NOMO-1 treated with DMSO at 0.1 percent for 48 hours (cell line): ENCODE measurements around the gene OIT3.

ENCODE experiments used
- DNase-seq: peaks from one replicate; lab custom pipeline; 2025; ENCODE audit not compliant: unreplicated experiment; lab: John Stamatoyannopoulos, UW

The OIT3 gene

GRCh38 chr10:72948762-72949161 is 55.2 kb downstream of the OIT3 start:
- no peak for DNase-seq

DNA sequence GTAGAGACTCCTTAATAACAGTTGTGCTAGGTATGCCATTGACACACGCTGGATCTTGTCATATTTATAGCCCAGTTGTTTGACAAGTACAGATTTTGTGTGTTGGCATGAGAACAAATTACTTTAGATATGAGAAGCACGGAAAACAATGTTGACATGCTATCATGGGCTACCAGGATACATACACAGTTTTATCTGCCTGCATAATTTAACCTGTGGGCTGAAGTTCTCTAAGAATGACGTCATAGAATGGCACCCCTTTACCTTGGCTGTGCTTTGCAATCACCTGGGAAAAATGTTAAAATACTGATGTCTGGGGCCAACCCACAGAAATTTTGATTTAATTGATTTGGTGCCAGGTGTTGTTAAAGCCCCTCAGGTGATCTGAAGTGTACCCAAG is 58.2 kb downstream of the OIT3 start:
- DNase-seq: no peak

- no peak for DNase-seq
Observed at GRCh38 chr10:72952189-72952588, 58.6 kb downstream of the OIT3 start.

- no peak for DNase-seq
Observed at GRCh38 chr10:72952642-72953158, 59.2 kb downstream of the OIT3 start.

DNA sequence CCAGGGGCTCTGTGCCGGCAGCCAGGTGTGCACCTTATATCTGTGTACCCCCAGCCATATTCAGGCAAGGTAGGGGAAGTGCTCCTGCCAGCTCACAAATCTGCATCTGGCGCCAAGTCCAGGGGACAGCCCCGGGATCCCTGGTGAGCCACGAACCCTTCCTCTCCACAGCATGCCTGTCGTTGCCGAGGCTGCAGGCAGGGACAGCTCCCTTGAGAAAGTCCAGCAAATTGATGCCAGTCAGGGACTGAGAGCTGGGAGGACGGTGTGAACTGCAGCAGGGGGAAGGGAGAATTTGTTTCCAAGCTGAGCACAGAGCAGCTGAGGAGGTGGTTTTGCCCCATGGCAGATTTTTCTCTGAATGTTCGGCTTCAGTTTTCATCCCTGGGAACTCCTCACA is 60.1 kb downstream of the OIT3 start:
- no peak for DNase-seq

DNA sequence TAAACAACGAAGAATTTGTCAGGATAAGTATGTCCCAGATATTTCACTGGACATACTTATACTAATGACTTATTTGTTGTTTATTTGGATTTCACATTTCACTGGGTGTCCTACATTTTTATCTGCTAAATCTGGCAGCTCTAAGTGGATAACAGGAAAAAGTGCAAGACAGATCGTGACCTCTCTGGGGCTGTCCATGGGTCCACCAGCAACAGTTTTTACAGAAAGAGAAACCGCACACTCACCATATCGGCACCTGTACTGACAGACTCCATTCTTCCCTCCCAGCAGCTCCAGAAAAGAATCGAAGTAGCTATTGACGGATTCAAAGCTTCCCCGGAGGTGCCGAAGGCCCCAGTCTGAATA is 60.7 kb downstream of the OIT3 start:
- DNase-seq: no peak

DNA sequence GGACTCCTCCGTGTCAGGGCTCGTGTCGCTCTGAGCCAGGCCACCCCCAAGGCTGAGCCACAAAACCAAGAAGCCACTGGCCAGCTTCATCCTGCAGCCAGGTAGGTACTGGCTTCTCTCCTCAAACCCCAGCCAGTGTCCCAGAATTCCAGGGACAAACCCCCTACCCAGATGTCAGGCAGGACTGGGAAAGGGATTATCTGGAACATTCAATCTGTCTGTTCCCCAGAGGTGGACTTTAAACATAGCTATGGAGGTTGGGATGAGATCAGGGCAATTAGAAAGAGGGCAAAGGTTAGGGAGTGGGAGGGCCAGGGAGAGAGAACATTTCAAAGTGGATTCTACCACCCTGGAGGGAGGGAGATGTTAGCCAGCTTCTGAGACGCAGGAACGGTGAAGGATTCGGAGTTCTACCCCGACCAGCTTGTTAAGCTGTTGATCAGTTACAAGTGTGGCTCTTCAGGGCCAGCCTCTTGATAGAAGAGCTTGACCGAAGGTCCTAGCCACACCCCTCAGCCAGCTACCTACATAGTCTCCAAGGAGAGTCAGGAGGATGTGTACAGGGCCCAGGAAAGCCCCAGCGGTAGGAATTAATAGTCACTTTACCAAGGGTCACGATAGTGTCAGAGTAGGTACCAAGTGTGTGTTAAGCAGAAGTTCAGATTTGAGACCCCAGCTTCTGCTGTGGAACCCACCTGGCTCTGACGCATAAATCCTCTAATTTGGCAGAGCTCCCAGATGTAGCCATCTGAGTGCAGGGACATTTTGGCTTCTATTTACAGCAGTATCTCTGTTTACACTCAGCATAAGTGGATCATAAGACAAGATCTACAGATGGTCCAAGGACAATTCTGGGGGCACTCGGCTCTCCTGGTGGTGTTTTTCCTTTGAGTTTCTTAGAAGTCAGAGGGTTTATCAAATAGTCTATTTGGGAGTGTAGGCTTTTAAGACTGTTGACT is 61.3 kb downstream of the OIT3 start, which contains the start of gene PLA2G12B:
Gene PLA2G12B (minus strand): TSS at position 211 of the 959 bp plus-strand sequence. CDS start 121 bp downstream, at position 90.
- DNase-seq: no peak

- DNase-seq: no peak
Observed at GRCh38 chr10:72956001-72956400, 62.5 kb downstream of the OIT3 start.

DNA sequence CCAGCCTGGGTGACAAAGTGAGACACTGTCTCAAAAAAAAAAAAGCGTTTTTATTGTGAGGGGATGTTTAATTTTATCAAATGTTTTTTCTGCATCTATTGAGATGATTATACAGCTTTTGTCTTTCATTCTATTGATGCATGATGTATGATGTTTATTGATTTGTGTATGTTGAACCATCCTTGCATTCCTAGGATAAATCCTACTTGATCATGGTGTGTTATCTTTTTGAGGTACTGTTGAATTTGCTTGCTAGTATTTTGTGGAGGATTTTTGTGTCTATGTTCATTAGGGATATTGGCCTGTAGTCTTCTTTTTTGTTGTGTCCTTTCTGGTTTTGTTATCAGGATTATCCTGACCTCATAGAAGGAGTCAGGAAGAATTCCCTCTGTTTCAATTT is 83.3 kb downstream of the OIT3 start:
- DNase-seq: no peak

DNA sequence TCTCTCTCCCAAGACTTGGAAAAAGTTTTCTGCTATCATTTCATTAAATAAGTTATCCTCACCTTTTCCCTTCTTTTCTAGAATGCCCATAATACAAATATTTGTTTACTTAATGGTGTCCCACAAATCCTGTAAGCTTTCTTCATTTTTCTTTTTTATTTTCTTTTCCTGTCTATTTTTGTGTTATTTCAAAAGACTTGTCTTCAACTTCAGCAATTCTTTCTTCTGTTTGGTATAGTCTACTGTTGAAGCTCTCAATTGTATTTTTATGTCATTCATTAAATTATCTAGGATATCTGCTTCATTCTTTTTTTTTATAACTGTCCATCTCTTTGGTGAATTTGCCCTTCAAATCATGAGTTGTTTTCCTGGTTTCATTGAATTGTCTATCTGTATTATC is 86.2 kb downstream of the OIT3 start:
- no peak for DNase-seq

- DNase-seq: no peak
Observed at GRCh38 chr10:72980348-72980747, 86.8 kb downstream of the OIT3 start.

- DNase-seq: no peak
Observed at GRCh38 chr10:72981028-72981881, 87.7 kb downstream of the OIT3 start.

DNA sequence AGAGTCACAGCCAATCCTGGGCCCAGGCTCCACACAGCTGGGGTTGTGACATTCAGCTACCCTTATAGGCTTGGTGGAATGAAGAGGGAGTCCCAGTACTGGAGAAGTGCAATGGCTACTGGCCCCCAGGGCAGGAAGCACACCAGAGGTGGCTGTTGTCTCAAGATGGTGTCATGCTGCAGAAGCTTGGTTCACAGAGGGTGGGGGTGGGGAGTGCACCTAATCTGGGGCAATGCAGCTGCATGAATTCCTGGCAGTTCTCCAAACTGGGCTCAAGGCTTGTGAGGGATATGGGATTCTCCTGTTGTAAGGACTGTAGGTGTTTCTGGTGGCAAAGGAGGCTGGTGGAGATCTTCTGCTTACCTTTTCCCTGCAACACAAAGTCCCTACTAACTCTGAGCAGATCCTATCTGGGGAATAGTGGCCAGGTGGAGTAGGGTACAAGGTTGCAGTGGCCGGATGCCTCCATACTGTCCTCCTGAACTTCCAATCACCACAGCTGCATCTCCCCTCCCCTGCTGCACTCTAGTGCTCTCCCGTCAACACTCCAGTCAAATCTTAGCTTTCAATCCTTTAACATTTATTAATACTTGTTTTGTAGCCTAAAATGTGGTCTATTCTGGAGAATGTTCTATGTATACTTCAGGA is 88.5 kb downstream of the OIT3 start:
- DNase-seq: no peak
